NCI-H460 (cell line): ENCODE measurements around the gene GDF15. TPM values are rescaled to one million over a fixed set of nuclear protein-coding genes. Genes with fewer than 3 reads are reported as not detected.

Experiments used
- small RNA-seq, 2 experiments: library from RNA; depleted of rRNA; stranded (forward); fragments of <200 nt; gene quantifications; one replicate each; pipeline ENCODE3, GENCODE V24; 2014
- total RNA-seq: library from RNA; depleted of rRNA; stranded (reverse); fragments of >200 nt; shearing (Covaris generic); gene quantifications from 2 replicates; pipeline ENCODE4 v1.2.3, GENCODE V29; 2014; rRNA removed

Gene GDF15
- total RNA-seq, 1 experiment from 2014 or later = 281 TPM

Small RNAs within 50 kb of the gene (small RNA-seq; reads per million reads assigned to genes)
- gene MIR3189 = 0 reads per million in 2 experiments

Other genes starting within 250 kb of the GDF15 start
- gene PIK3R2, start 233.0 kb upstream of the GDF15 start, total RNA-seq = 7.7 and 11.9 TPM in 2 replicates
- 14.8 and 16.6 TPM in 2 replicates for gene IFI30, start 212.3 kb upstream of the GDF15 start, total RNA-seq
- gene MPV17L2, start 192.9 kb upstream of the GDF15 start, total RNA-seq = 7.6 and 8.1 TPM in 2 replicates
- 0.84 and 1.4 TPM in 2 replicates for gene RAB3A, start 182.1 kb upstream of the GDF15 start, total RNA-seq
- gene PDE4C, start 159.7 kb upstream of the GDF15 start, total RNA-seq = 0.10 and 0.20 TPM in 2 replicates
- 0.20 and 0.32 TPM in 2 replicates for gene IQCN, start 111.7 kb upstream of the GDF15 start, total RNA-seq
- 37.7 and 56.6 TPM in 2 replicates for gene JUND, start 104.5 kb upstream of the GDF15 start, total RNA-seq
- 207 and 261 TPM in 2 replicates for gene LSM4, start 63.1 kb upstream of the GDF15 start, total RNA-seq
- 3.5 and 4.0 TPM in 2 replicates for gene PGPEP1, start 45.6 kb upstream of the GDF15 start, total RNA-seq
- gene LRRC25, start 11.5 kb downstream of the GDF15 start, total RNA-seq = not detected in 2 replicates
- 31.0 and 46.3 TPM in 2 replicates for gene SSBP4, start 33.2 kb downstream of the GDF15 start, total RNA-seq
- 1.2 and 1.4 TPM in 2 replicates for gene ISYNA1, start 52.0 kb downstream of the GDF15 start, total RNA-seq
- 6.7 and 8.2 TPM in 2 replicates for gene ELL, start 135.9 kb downstream of the GDF15 start, total RNA-seq
- gene FKBP8, start 157.4 kb downstream of the GDF15 start, total RNA-seq = 100.0 and 122 TPM in 2 replicates
- 91.5 and 108 TPM in 2 replicates for gene KXD1, start 171.7 kb downstream of the GDF15 start, total RNA-seq
- gene UBA52, start 185.7 kb downstream of the GDF15 start, total RNA-seq = 1,097 and 1,144 TPM in 2 replicates
- gene REX1BD, start 202.6 kb downstream of the GDF15 start, total RNA-seq = 27.9 and 46.6 TPM in 2 replicates
- gene CRLF1, start 220.6 kb downstream of the GDF15 start, total RNA-seq = 91.3 and 109 TPM in 2 replicates
- 3.9 and 7.7 TPM in 2 replicates for gene TMEM59L, start 226.7 kb downstream of the GDF15 start, total RNA-seq